ENCODE measurements around the gene DLG2.

The DLG2 gene

GRCh38 chr11:83725728-83726127 is 1901.4 kb downstream of the DLG2 start:
- DNase-seq, result no peak

GRCh38 chr11:83725269-83725560 is 1901.9 kb downstream of the DLG2 start:
- DNase-seq, result no peak

DNA sequence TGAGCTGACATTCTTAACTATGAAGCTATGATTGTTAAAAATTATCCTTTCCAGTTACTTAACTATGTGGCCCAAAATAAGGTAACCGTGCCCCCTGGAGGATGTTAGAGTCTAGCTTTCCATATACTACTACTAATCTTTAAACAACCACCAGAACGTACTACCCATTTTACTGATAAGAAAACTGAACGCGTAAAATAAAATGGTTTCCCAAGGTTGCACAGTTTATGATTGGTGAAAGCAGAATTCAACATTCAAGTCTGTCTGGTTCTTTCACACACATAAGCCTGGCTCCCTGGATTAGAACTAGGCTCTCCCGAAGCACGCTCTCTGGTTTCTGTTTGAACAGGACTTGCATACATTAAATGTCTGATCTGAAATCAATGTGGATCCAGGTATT is 1903.1 kb downstream of the DLG2 start:
- DNase-seq, result peak; percentile 34

GRCh38 chr11:83722392-83723119 is 1904.6 kb downstream of the DLG2 start:
- no peak for DNase-seq

DNA sequence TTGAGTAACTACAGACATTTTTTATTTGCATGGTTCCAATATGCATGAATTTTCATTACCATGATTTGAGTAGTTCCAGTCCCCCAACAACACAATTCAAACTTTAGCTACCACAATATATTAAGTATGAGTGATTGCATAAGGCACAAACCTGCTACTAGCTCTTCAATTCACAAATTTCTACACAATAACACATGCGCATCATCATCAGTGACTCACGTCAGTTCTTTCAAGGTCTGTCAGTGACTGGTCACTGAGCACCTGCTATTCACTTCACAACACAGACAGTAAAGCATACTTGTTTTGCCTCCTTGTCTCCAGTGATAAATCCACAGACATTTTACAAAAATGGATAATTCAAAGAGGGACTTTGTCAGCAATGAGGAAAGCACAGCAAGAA is 1905.9 kb downstream of the DLG2 start:
- no peak for DNase-seq

GRCh38 chr11:83720675-83721074 is 1906.5 kb downstream of the DLG2 start:
- no peak for DNase-seq

GRCh38 chr11:83717537-83717936 is 1909.6 kb downstream of the DLG2 start:
- peak; percentile 58 for DNase-seq

GRCh38 chr11:83715927-83716535 is 1911.1 kb downstream of the DLG2 start:
- no peak for DNase-seq

DNA sequence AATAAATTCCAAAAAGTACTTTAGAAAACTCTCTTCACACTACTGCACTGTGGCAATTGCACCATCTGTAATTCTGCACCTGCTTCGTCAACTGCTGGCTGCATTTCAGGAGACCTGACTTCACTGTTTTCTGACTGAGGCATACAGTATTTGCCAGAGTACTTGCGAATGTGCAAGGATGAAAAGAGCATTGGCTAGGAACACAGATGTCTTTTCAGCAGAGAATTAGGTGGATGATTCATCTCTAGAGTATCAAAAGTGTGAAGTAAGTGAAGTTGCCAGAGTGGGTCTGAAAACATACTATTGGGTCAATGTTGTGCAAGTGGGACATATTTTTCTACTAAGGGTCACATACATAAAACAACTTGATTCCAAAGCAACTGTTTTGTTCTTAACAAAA is 1913.4 kb downstream of the DLG2 start:
- DNase-seq, result peak; percentile 50

DNA sequence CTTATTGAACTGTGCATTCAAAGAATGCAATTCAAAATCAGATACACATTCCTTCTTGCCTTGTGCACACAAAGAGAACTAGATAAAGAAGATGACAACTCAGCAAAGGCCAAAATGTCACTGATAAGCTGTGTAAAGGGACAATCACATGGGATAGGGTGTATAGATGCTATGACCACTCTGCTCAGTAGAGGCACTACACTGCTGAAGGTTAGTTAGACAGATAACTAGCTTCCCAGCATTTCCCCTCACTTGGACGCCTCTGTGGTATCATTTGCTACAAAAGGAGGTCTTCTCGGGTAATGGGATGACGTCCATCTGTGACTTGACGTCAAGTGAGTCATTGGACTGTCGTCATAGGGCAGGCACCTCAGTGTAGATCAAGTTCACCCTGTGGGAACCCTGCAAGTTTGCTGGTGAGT is 1916.0 kb downstream of the DLG2 start:
- no peak for DNase-seq

DNA sequence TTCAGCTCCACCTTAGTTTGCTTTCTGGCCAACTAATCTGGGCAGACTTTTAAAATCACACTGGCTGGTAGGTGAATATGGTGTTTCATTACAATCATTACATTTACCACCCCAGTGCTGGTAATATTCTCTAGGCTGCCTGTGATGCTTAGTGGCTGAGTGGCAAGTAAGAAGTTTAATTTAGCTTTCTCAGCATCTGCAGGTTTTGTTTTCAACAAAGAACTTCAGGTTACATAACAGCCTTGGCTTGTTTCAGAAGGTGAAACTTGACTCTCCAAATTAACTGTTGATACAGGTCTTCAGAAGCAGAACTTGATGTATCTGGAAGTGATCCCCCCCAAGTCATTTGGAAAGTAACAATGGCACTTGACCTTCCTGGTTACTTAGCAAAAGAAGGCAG is 1917.7 kb downstream of the DLG2 start:
- DNase-seq, result peak; percentile 19

GRCh38 chr11:83706566-83706965 is 1920.6 kb downstream of the DLG2 start:
- no peak for DNase-seq

GRCh38 chr11:83702796-83703195 is 1924.3 kb downstream of the DLG2 start:
- DNase-seq, result no peak

- no peak for DNase-seq
Measured at GRCh38 chr11:83697518-83697917, 1929.6 kb downstream of the DLG2 start.

DNA sequence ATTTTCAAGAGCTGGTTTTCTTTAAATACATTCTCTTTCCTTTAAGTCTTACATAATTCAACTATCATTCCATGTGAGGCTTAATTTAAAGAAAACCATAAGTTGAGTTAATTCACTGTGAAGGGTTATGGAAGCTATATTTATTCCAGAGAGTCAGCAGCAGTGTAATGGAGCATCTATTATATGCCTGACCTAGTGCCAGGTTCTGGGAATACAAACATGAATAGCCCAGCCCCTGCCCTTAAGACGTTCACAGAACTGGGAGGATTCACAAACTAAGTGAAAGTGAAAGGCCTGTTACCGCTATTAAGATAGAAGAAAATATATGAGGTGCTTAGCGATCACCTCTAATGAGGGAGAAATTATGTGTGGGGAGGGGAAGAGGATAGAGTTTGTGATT is 1932.1 kb downstream of the DLG2 start:
- no peak for DNase-seq

- no peak for DNase-seq
Measured at GRCh38 chr11:83694191-83694910, 1932.8 kb downstream of the DLG2 start.

DNA sequence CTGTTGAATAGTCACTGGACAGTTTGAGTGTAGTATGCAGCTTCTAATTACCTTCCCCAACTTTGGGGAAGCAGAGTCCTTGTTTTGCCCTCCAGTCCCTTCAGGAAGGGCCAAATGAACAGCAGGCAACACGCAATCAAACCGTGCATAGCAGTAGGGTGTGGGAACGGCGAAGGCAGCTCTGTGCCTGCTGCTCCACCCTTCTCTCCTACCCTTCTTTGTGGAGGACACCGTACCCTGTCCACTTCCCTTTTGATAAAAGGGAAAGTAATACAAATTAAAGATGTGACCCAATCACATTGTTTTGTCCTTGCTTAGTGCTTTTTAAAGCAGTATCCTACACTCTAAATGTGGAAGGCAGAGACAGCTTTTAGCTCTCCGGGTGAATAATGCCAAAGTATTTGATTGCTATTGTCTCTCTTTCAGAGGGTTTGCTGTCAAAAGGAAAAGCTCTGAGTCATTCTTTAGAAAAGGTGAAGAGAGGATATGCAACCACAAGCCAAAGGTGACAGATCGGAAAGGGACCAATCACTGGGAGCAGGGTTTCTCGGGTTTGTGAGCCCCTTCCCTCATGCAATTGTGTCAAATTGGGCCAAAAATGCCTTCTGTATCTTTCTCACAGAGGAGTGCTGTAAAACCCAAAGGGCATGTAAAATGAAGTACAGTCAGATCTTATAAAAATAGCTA is 1933.7 kb downstream of the DLG2 start:
- no peak for DNase-seq

GRCh38 chr11:83692675-83693074 is 1934.5 kb downstream of the DLG2 start:
- no peak for DNase-seq

GRCh38 chr11:83691451-83691950 is 1935.6 kb downstream of the DLG2 start:
- no peak for DNase-seq

DNA sequence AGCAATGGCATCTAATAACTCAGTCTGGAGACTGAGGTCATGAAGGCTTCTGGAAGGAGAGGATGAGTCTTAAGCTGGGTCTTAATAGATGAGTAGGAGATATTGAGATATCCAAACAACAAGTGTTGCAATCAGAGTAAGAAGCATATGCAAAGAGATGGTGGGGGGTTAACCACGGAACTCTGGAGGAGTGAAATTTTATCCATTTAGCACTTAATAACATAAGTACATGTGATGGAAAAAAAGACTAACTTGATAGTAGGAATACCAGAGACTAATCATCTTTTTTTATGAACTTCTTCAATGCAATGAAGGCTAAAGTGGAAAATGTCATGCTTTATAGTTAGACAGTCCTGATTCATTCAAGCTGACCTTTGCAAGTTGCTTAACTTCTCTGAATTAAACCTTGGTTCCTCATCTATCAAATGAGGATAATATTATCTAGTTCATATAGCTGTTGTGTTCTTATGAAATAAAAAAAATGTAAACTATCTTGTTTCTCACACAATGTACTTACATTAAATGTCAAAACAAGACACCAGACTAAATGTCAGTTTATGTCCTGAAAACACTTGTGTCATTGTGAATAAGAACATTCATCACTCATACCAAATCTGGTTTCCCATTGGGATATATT is 1937.9 kb downstream of the DLG2 start:
- no peak for DNase-seq

- DNase-seq, result no peak
Measured at GRCh38 chr11:83687787-83688186, 1939.4 kb downstream of the DLG2 start.

GRCh38 chr11:83685730-83686129 is 1941.4 kb downstream of the DLG2 start:
- no peak for DNase-seq

GRCh38 chr11:83684071-83684470 is 1943.1 kb downstream of the DLG2 start:
- no peak for DNase-seq

Measured in RPMI8226 (cell line).